Measurements from ENCODE around the gene AHDC1. TPM values are rescaled to one million over a fixed set of nuclear protein-coding genes. Genes with fewer than 3 reads are reported as not detected.

AHDC1 gene
- total RNA-seq, 1 experiment from 2014 or later, result 49.0 TPM

- H3K36me3 Mint-ChIP-seq, result peaks cover 8% of the 10 kb centered on the region
- H3K4me1 Mint-ChIP-seq, result 0 out of 2 replicates have a peak, but pooled peaks cover 3% of the 10 kb centered on the region
- H3K9me3 Mint-ChIP-seq, result no peaks in the 10 kb centered on the region
- no peak for TF ChIP-seq ZNF416 (CRISPR knock-in tag; IDR thresholded peaks at IDR 0.05)
- TF ChIP-seq TEAD4 (CRISPR knock-in tag; IDR thresholded peaks at IDR 0.05), result no peak
- TF ChIP-seq E2F4 (CRISPR knock-in tag; IDR thresholded peaks at IDR 0.05; ENCODE audit: borderline replicate concordance, low read depth), result no peak
- no peak for TF ChIP-seq ESRRA (CRISPR knock-in tag; IDR thresholded peaks at IDR 0.05; ENCODE audit: borderline replicate concordance)
- TF ChIP-seq JUN (CRISPR knock-in tag; IDR thresholded peaks at IDR 0.05), result no peak
- no peak overlapping the region for H3K4me3 Mint-ChIP-seq
- DNase-seq (ENCODE audit: low spot score) (no peak), ATAC-seq (no peak)
- no peak overlapping the region for H3K27ac Mint-ChIP-seq
- POLR2A ChIA-PET, result no interaction called here
- no peaks in the 10 kb centered on the region for H3K27me3 Mint-ChIP-seq (ENCODE audit: low read depth)
- CTCF ChIA-PET, result no interaction called here
Observed at GRCh38 chr1:27550510-27551169, 53.3 kb downstream of the AHDC1 start.

GRCh38 chr1:27549807-27550408 lies 54.0 kb downstream of the AHDC1 start:
- peaks cover 4% of the 10 kb centered on the region; the same call in 1 of the 2 replicates for H3K4me1 Mint-ChIP-seq
- H3K9me3 Mint-ChIP-seq, result no peaks in the 10 kb centered on the region
- no peak overlapping the region for H3K4me3 Mint-ChIP-seq
- H3K36me3 Mint-ChIP-seq, result peaks cover 10% of the 10 kb centered on the region
- DNase-seq (ENCODE audit: low spot score) (no peak), ATAC-seq (no peak)
- CTCF ChIA-PET, result interaction anchor here (1.1 to 1.3 kb wide), 2 partner anchors 13 to 20 kb away, joined by 4 to 5 read pairs; no protein-coding TSS in a partner anchor
- POLR2A ChIA-PET, result no interaction called here
- no peaks in the 10 kb centered on the region for H3K27me3 Mint-ChIP-seq (ENCODE audit: low read depth)
- no peak overlapping the region for H3K27ac Mint-ChIP-seq
- no peak for TF ChIP-seq CREB1 (CRISPR knock-in tag; IDR thresholded peaks at IDR 0.05)
- no peak for TF ChIP-seq MLX (CRISPR knock-in tag; IDR thresholded peaks at IDR 0.05)
- no peak for TF ChIP-seq CBFB (CRISPR knock-in tag; IDR thresholded peaks at IDR 0.05; ENCODE audit: low read depth)
- TF ChIP-seq AFF4 (CRISPR knock-in tag; IDR thresholded peaks at IDR 0.05; ENCODE audit: borderline replicate concordance), result no peak
- no peak for TF ChIP-seq JAZF1 (CRISPR knock-in tag; IDR thresholded peaks at IDR 0.05)
- TF ChIP-seq ZNF423 (CRISPR knock-in tag; IDR thresholded peaks at IDR 0.05), result no peak
- no peak for TF ChIP-seq OVOL2 (CRISPR knock-in tag; IDR thresholded peaks at IDR 0.05; ENCODE audit: borderline replicate concordance)
- TF ChIP-seq ZNF671 (CRISPR knock-in tag; IDR thresholded peaks at IDR 0.05), result no peak
- no peak for TF ChIP-seq MAX (CRISPR knock-in tag; IDR thresholded peaks at IDR 0.05)
- no peak for TF ChIP-seq AR (CRISPR knock-in tag; IDR thresholded peaks at IDR 0.05)

Data from WTC11 (cell line).